ENCODE measurements around the gene CNTNAP2.

Gene CNTNAP2

GRCh38 chr7:146514304-146514703 is 397.7 kb downstream of the CNTNAP2 start:
- WGBS (ENCODE audit: insufficient coverage), result 100% methylated on average over 1 of the region's 1 CpG
- no peak overlapping the region for H3K4me3 ChIP-seq (ENCODE audit: control insufficient read depth in 1 of 7, extremely low read depth in 1 of 7, insufficient read depth in 4 of 7, low read depth in 2 of 7, low read length in 6 of 7)
- no peaks in the 10 kb centered on the region for H3K27me3 ChIP-seq (replicated peaks in 2 of 5; ENCODE audit: control insufficient read depth in 4 of 5, insufficient read depth in 5 of 5, low read length in 4 of 5)
- no peak overlapping the region for H3K27ac ChIP-seq (ENCODE audit: insufficient read depth in 1 of 2, low read depth in 1 of 2, low read length in 2 of 2, poor library complexity in 1 of 2, severe bottlenecking in 2 of 2)
- H3K36me3 ChIP-seq (ENCODE audit: control insufficient read depth in 4 of 4, insufficient read depth in 4 of 4, low read length in 3 of 4), result no peaks in the 10 kb centered on the region
- ChIA-PET POLR2A (no interaction called here), CTCF (no interaction called here)
- peak in 2 of 3 donors; percentile 9 to 10 for DNase-seq
- peaks cover 1 to 17% (median 7%) of the 10 kb centered on the region in 5 experiments for H3K9me3 ChIP-seq (ENCODE audit: control extremely low read depth in 1 of 5, control insufficient read depth in 4 of 5, insufficient read depth in 2 of 5, low read depth in 1 of 5, low read length in 4 of 5)
- no peaks in the 10 kb centered on the region for H3K4me1 ChIP-seq (ENCODE audit: control extremely low read depth in 1 of 4, control insufficient read depth in 4 of 4, insufficient read depth in 4 of 4, low read length in 3 of 4)

- Histone ChIP-seq H3K9me3 (ENCODE audit: control extremely low read depth in 1 of 5, control insufficient read depth in 4 of 5, insufficient read depth in 2 of 5, low read depth in 1 of 5, low read length in 4 of 5) (peaks cover 0 to 2% (median 0%) of the 10 kb centered on the region in 5 experiments), H3K36me3 (ENCODE audit: control insufficient read depth in 4 of 4, insufficient read depth in 4 of 4, low read length in 3 of 4) (no peaks in the 10 kb centered on the region), H3K27ac (ENCODE audit: insufficient read depth in 1 of 2, low read depth in 1 of 2, low read length in 2 of 2, poor library complexity in 1 of 2, severe bottlenecking in 2 of 2) (no peak overlapping the region), H3K27me3 (replicated peaks in 2 of 5; ENCODE audit: control insufficient read depth in 4 of 5, insufficient read depth in 5 of 5, low read length in 4 of 5) (no peaks in the 10 kb centered on the region), H3K4me3 (ENCODE audit: control insufficient read depth in 1 of 7, extremely low read depth in 1 of 7, insufficient read depth in 4 of 7, low read depth in 2 of 7, low read length in 6 of 7) (no peak overlapping the region), H3K4me1 (ENCODE audit: control extremely low read depth in 1 of 4, control insufficient read depth in 4 of 4, insufficient read depth in 4 of 4, low read length in 3 of 4) (peaks cover 0 to 15% (median 6%) of the 10 kb centered on the region in 4 experiments)
- no CpG with 5 or more reads among the region's 2 CpGs for WGBS (ENCODE audit: insufficient coverage)
- CTCF ChIA-PET, result no interaction called here
- DNase-seq, result peak in 2 of 3 donors; percentile 36 to 58
- POLR2A ChIA-PET, result no interaction called here
Measured at GRCh38 chr7:146528581-146528980, 412.0 kb downstream of the CNTNAP2 start.

DNA sequence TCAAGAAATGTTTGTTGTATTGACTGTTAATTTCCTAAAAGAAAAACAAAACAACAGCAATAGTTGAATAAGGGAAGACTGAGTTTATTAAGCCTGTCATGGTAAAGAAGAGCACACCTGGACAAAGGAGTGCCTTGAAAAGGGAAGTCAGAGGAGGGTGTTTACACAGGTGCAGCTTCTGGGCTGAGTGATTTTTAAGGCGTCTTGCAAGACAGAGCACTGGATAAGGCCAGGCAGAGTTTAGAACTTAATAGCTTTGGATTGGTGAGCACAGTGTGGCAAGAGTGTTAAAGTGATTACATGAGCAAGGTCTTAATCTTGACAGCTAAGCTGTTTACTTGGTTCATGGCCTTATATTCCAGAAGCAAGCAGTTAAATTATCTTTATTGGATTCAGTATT is 423.2 kb downstream of the CNTNAP2 start:
- CTCF ChIA-PET, result interaction anchor here (0.9 kb wide), 1 partner anchor 15 kb away, joined by 3 read pairs; no protein-coding TSS in a partner anchor

GRCh38 chr7:146542101-146542500 is 425.5 kb downstream of the CNTNAP2 start:
- CTCF ChIA-PET, result interaction anchor here (1.8 kb wide), 1 partner anchor 10 kb away, joined by 5 read pairs; no protein-coding TSS in a partner anchor
- no peak overlapping the region for H3K4me3 ChIP-seq (ENCODE audit: control insufficient read depth in 1 of 7, extremely low read depth in 1 of 7, insufficient read depth in 4 of 7, low read depth in 2 of 7, low read length in 6 of 7)
- no peaks in the 10 kb centered on the region for H3K4me1 ChIP-seq (ENCODE audit: control extremely low read depth in 1 of 4, control insufficient read depth in 4 of 4, insufficient read depth in 4 of 4, low read length in 3 of 4)
- H3K36me3 ChIP-seq (ENCODE audit: control insufficient read depth in 4 of 4, insufficient read depth in 4 of 4, low read length in 3 of 4), result no peaks in the 10 kb centered on the region
- POLR2A ChIA-PET, result no interaction called here
- H3K9me3 ChIP-seq (ENCODE audit: control extremely low read depth in 1 of 5, control insufficient read depth in 4 of 5, insufficient read depth in 2 of 5, low read depth in 1 of 5, low read length in 4 of 5), result no peaks in the 10 kb centered on the region
- WGBS (ENCODE audit: insufficient coverage), result 0% methylated on average over 1 of the region's 2 CpGs
- DNase-seq, result peak in 2 of 3 donors; percentile 36 to 55
- H3K27ac ChIP-seq (ENCODE audit: insufficient read depth in 1 of 2, low read depth in 1 of 2, low read length in 2 of 2, poor library complexity in 1 of 2, severe bottlenecking in 2 of 2), result no peak overlapping the region
- H3K27me3 ChIP-seq (replicated peaks in 2 of 5; ENCODE audit: control insufficient read depth in 4 of 5, insufficient read depth in 5 of 5, low read length in 4 of 5), result peaks cover 0 to 5% (median 2%) of the 10 kb centered on the region in 5 experiments

More for the DNA sequence above, 423.2 kb downstream of the CNTNAP2 start:
- Histone ChIP-seq H3K4me3 (ENCODE audit: control insufficient read depth in 1 of 7, extremely low read depth in 1 of 7, insufficient read depth in 4 of 7, low read depth in 2 of 7, low read length in 6 of 7) (no peak overlapping the region), H3K36me3 (ENCODE audit: control insufficient read depth in 4 of 4, insufficient read depth in 4 of 4, low read length in 3 of 4) (no peaks in the 10 kb centered on the region), H3K9me3 (ENCODE audit: control extremely low read depth in 1 of 5, control insufficient read depth in 4 of 5, insufficient read depth in 2 of 5, low read depth in 1 of 5, low read length in 4 of 5) (no peaks in the 10 kb centered on the region), H3K27me3 (replicated peaks in 2 of 5; ENCODE audit: control insufficient read depth in 4 of 5, insufficient read depth in 5 of 5, low read length in 4 of 5) (peaks cover 0 to 5% (median 2%) of the 10 kb centered on the region in 5 experiments), H3K27ac (ENCODE audit: insufficient read depth in 1 of 2, low read depth in 1 of 2, low read length in 2 of 2, poor library complexity in 1 of 2, severe bottlenecking in 2 of 2) (no peak overlapping the region), H3K4me1 (ENCODE audit: control extremely low read depth in 1 of 4, control insufficient read depth in 4 of 4, insufficient read depth in 4 of 4, low read length in 3 of 4) (no peaks in the 10 kb centered on the region)
- POLR2A ChIA-PET, result no interaction called here
- DNase-seq, result no peak
- 100% methylated on average over 1 of the region's 1 CpG for WGBS (ENCODE audit: insufficient coverage)

- peaks cover 0 to 5% (median 2%) of the 10 kb centered on the region in 5 experiments for H3K27me3 ChIP-seq (replicated peaks in 2 of 5; ENCODE audit: control insufficient read depth in 4 of 5, insufficient read depth in 5 of 5, low read length in 4 of 5)
- CTCF ChIA-PET, result no interaction called here
- no peak overlapping the region for H3K4me3 ChIP-seq (ENCODE audit: control insufficient read depth in 1 of 7, extremely low read depth in 1 of 7, insufficient read depth in 4 of 7, low read depth in 2 of 7, low read length in 6 of 7)
- H3K36me3 ChIP-seq (ENCODE audit: control insufficient read depth in 4 of 4, insufficient read depth in 4 of 4, low read length in 3 of 4), result no peaks in the 10 kb centered on the region
- DNase-seq, result no peak
- 50% methylated on average over 2 of the region's 2 CpGs for WGBS (ENCODE audit: insufficient coverage)
- H3K27ac ChIP-seq (ENCODE audit: insufficient read depth in 1 of 2, low read depth in 1 of 2, low read length in 2 of 2, poor library complexity in 1 of 2, severe bottlenecking in 2 of 2), result no peak overlapping the region
- H3K9me3 ChIP-seq (ENCODE audit: control extremely low read depth in 1 of 5, control insufficient read depth in 4 of 5, insufficient read depth in 2 of 5, low read depth in 1 of 5, low read length in 4 of 5), result no peaks in the 10 kb centered on the region
- POLR2A ChIA-PET, result no interaction called here
- no peaks in the 10 kb centered on the region for H3K4me1 ChIP-seq (ENCODE audit: control extremely low read depth in 1 of 4, control insufficient read depth in 4 of 4, insufficient read depth in 4 of 4, low read length in 3 of 4)
Measured at GRCh38 chr7:146544748-146545147, 428.1 kb downstream of the CNTNAP2 start.

GRCh38 chr7:146548816-146549215 is 432.2 kb downstream of the CNTNAP2 start:
- Histone ChIP-seq H3K9me3 (ENCODE audit: control extremely low read depth in 1 of 5, control insufficient read depth in 4 of 5, insufficient read depth in 2 of 5, low read depth in 1 of 5, low read length in 4 of 5) (peaks cover 0 to 2% (median 0%) of the 10 kb centered on the region in 5 experiments), H3K27me3 (replicated peaks in 2 of 5; ENCODE audit: control insufficient read depth in 4 of 5, insufficient read depth in 5 of 5, low read length in 4 of 5) (peaks cover 0 to 2% (median 0%) of the 10 kb centered on the region in 5 experiments), H3K4me3 (ENCODE audit: control insufficient read depth in 1 of 7, extremely low read depth in 1 of 7, insufficient read depth in 4 of 7, low read depth in 2 of 7, low read length in 6 of 7) (no peak overlapping the region), H3K36me3 (ENCODE audit: control insufficient read depth in 4 of 4, insufficient read depth in 4 of 4, low read length in 3 of 4) (no peaks in the 10 kb centered on the region), H3K27ac (ENCODE audit: insufficient read depth in 1 of 2, low read depth in 1 of 2, low read length in 2 of 2, poor library complexity in 1 of 2, severe bottlenecking in 2 of 2) (no peak overlapping the region), H3K4me1 (ENCODE audit: control extremely low read depth in 1 of 4, control insufficient read depth in 4 of 4, insufficient read depth in 4 of 4, low read length in 3 of 4) (no peaks in the 10 kb centered on the region)
- POLR2A ChIA-PET, result no interaction called here
- CTCF ChIA-PET, result no interaction called here
- no peak for DNase-seq
- WGBS (ENCODE audit: insufficient coverage), result no CpG with 5 or more reads among the region's 1 CpG

- 100% methylated on average over 6 of the region's 6 CpGs for WGBS (ENCODE audit: insufficient coverage)
- CTCF ChIA-PET, result no interaction called here
Measured at GRCh38 chr7:146554556-146554955, 438.0 kb downstream of the CNTNAP2 start.

More at GRCh38 chr7:146554556-146554955, 438.0 kb downstream of the CNTNAP2 start:
- no peaks in the 10 kb centered on the region for H3K4me1 ChIP-seq (ENCODE audit: control extremely low read depth in 1 of 4, control insufficient read depth in 4 of 4, insufficient read depth in 4 of 4, low read length in 3 of 4)
- H3K9me3 ChIP-seq (ENCODE audit: control extremely low read depth in 1 of 5, control insufficient read depth in 4 of 5, insufficient read depth in 2 of 5, low read depth in 1 of 5, low read length in 4 of 5), result peaks cover 0 to 2% (median 0%) of the 10 kb centered on the region in 5 experiments
- no peak overlapping the region for H3K27ac ChIP-seq (ENCODE audit: insufficient read depth in 1 of 2, low read depth in 1 of 2, low read length in 2 of 2, poor library complexity in 1 of 2, severe bottlenecking in 2 of 2)
- H3K4me3 ChIP-seq (ENCODE audit: control insufficient read depth in 1 of 7, extremely low read depth in 1 of 7, insufficient read depth in 4 of 7, low read depth in 2 of 7, low read length in 6 of 7), result no peak overlapping the region
- no peaks in the 10 kb centered on the region for H3K27me3 ChIP-seq (replicated peaks in 2 of 5; ENCODE audit: control insufficient read depth in 4 of 5, insufficient read depth in 5 of 5, low read length in 4 of 5)
- H3K36me3 ChIP-seq (ENCODE audit: control insufficient read depth in 4 of 4, insufficient read depth in 4 of 4, low read length in 3 of 4), result no peaks in the 10 kb centered on the region
- no peak for DNase-seq
- POLR2A ChIA-PET, result no interaction called here

Measured in common myeloid progenitor, CD34-positive (primary cell).